ENCODE results near the gene SLC2A1.
"Not testable (repeated sequence)": the region's sequence is repeated elsewhere in the genome, so short reads cannot be mapped to it uniquely, and the experiment has no call there.

The SLC2A1 gene

DNA sequence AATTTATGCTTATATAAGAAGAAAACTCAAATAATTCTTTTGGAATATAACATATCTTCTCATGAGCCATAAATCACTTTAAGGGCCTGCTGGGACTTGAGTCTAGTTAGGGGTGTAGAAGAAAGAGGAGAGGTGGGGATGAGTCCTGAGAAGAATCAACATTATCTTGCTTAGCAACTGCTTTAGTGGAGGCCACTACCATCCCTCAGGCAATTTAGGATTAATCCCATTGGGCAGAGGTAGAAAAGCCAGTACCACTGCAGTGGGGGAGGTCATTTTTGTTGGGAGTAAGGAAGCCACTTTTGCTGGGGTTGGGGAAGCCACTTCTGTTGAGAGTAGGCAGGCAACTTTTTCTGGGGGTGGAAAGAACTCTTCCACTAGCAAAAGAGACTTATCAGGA, 47.7 kb downstream of the SLC2A1 start:
- no peak for TF ChIP-seq CTCF (conservative IDR thresholded peaks at IDR 0.05; ENCODE audit: low read depth, low read length)
- DNase-seq (ENCODE audit: low read depth): no peak
- H3K4me3 ChIP-seq (ENCODE audit: low read length): no peak overlapping the region

GRCh38 chr1:42908046-42908445, 50.6 kb downstream of the SLC2A1 start:
- no peak for TF ChIP-seq CTCF (conservative IDR thresholded peaks at IDR 0.05; ENCODE audit: low read depth, low read length)
- no peak overlapping the region for H3K4me3 ChIP-seq (ENCODE audit: low read length)
- no peak for DNase-seq (ENCODE audit: low read depth)

- DNase-seq (ENCODE audit: low read depth): no peak
- TF ChIP-seq CTCF (conservative IDR thresholded peaks at IDR 0.05; ENCODE audit: low read depth, low read length): no peak
Measured at GRCh38 chr1:42904434-42904833, 54.2 kb downstream of the SLC2A1 start.

DNA sequence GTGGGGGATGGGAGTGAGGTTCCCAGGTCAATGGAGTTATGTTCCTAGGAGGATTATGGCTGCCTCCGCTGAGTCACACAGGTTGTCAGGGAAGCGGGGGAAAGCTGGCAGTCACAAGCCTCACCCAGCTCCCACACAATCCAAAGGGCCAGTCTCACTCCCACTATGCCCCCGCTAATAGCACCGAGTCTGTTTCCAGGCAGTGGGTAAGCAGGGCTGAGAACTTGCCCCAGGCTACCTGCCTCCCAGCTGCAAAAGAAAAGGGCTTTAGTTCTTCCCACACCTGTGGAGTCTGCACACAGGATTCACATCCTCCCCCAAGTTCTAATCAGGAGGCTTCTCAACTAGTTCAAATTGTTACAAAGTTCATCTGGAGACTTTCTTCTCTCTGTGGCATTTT, 58.7 kb downstream of the SLC2A1 start:
- peak; percentile 15 for DNase-seq (ENCODE audit: low read depth)
- not testable (repeated sequence) for H3K4me3 ChIP-seq (ENCODE audit: low read length)

More at GRCh38 chr1:42904434-42904833, 54.2 kb downstream of the SLC2A1 start:
- H3K4me3 ChIP-seq (ENCODE audit: low read length): no peak overlapping the region

DNA sequence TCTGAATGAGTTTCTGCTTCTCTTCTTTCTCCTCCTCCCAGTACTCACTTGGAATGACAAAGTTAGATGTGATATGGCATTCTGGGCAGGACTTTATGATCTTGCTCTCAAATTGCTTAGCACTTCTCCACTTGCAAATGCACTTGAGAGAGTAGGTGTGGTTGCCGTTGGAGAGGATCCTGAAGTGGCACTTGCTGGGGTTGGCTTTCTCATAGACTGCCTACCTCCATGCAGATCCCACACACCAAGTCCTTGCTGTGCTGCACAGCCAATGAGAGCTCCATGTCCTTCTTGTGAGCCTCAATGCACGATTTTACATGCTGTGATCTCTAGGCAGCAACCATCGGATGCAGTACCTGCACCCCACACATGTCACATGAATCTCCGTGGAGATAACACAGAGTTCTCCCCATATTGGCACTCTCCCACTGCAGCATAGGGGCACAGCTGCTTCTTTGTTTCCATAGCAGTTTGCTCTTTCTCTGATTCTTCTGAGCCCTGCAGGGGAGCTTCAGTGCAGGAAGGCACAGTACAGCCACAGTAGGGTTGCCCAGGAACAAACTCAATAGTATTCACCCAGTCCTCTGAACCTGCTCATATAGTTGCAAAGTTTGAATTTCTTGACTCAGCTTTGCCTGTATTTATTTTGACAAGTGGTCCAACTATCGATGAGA, 67.1 kb downstream of the SLC2A1 start:
- DNase-seq (ENCODE audit: low read depth): no peak
- TF ChIP-seq CTCF (conservative IDR thresholded peaks at IDR 0.05; ENCODE audit: low read depth, low read length): no peak
- no peak overlapping the region for H3K4me3 ChIP-seq (ENCODE audit: low read length)

- DNase-seq (ENCODE audit: low read depth): no peak
- no peak for TF ChIP-seq CTCF (conservative IDR thresholded peaks at IDR 0.05; ENCODE audit: low read depth, low read length)
- no peak overlapping the region for H3K4me3 ChIP-seq (ENCODE audit: low read length)
Measured at GRCh38 chr1:42889264-42889663, 69.4 kb downstream of the SLC2A1 start.

- no peak for DNase-seq (ENCODE audit: low read depth)
- no peak for TF ChIP-seq CTCF (conservative IDR thresholded peaks at IDR 0.05; ENCODE audit: low read depth, low read length)
- H3K4me3 ChIP-seq (ENCODE audit: low read length): no peak overlapping the region
Measured at GRCh38 chr1:42888013-42888633, 70.5 kb downstream of the SLC2A1 start.
